GM12878 (cell line): ENCODE data around the gene RO60. TPM values are rescaled to one million over a fixed set of nuclear protein-coding genes. Genes with fewer than 3 reads are reported as not detected.

ENCODE experiments used
- ATAC-seq: fragments of 200-7000 bp; cut with Tn5 transposase; 3 replicates; pipeline ENCODE4 v1.9.1; 2020; ENCODE audit warnings: mild to moderate bottlenecking, moderate library complexity
- BruUV-seq: library from RNA; stranded (reverse); fragments of 400-500 nt; replicated peaks from 2 replicates; lab custom pipeline; 2021; lab: Mats Ljungman, UMichigan
- CTCF ChIA-PET: fragments of 300-600 bp; sonication (Branson Sonifier 250); formaldehyde crosslinking; extraction: SDS; loops from one replicate; lab custom pipeline; 2021; ENCODE audit warnings: inconsistent platforms; lab: Yijun Ruan, JAX
- POLR2A ChIA-PET: fragments of 350-600 bp; formaldehyde crosslinking; extraction: SDS; loops from one replicate; lab custom pipeline; 2021; ENCODE audit warnings: inconsistent platforms; lab: Charles Lee
- RAD21 ChIA-PET: fragments of 300-600 bp; sonication (Branson Sonifier 250); formaldehyde crosslinking; loops from one replicate; lab custom pipeline; 2023; ENCODE audit warnings: antibody characterized with exemption; ENCODE audit not compliant: unreplicated experiment; lab: Charles Lee
- SMC1A ChIA-PET: fragments of 300-600 bp; sonication (Branson Sonifier 250); formaldehyde crosslinking; loops from one replicate; lab custom pipeline; 2023; ENCODE audit not compliant: unreplicated experiment, uncharacterized antibody; lab: Charles Lee
- DNase-seq: peaks from one replicate; pipeline ENCODE4 v3.0.0-alpha.2; 2011; ENCODE audit warnings: low read depth, low spot score
- FAIRE-seq: peaks from 3 replicates; lab custom pipeline; 2011; peaks lifted over from hg19 to GRCh38; lab: Jason Lieb, UNC
- H2AFZ ChIP-seq: 2 replicates; pipeline ENCODE4 v1.6.0; 2011; ENCODE audit warnings: low read depth, low read length, control low read depth; ENCODE audit not compliant: control insufficient read depth
- H3K27ac ChIP-seq: 2 replicates; pipeline ENCODE4 v1.5.1; 2011; ENCODE audit warnings: control low read depth; ENCODE audit not compliant: control insufficient read depth, insufficient read depth
- H3K27me3 ChIP-seq, 2 experiments: replicated peaks in 1 of 2; 2 replicates each; pipeline versions ENCODE4 v1.6.0 to v1.6.1; 2011; ENCODE audit warnings: low read length in 1 of 2; ENCODE audit not compliant: control insufficient read depth in 2 of 2, insufficient read depth in 2 of 2
- H3K36me3 ChIP-seq, 2 experiments: 2 replicates each; pipeline ENCODE4 v1.5.1; 2011; ENCODE audit warnings: low read length in 1 of 2; ENCODE audit not compliant: control insufficient read depth in 2 of 2, insufficient read depth in 2 of 2
- H3K4me1 ChIP-seq: 2 replicates; pipeline ENCODE4 v1.6.1; 2011; ENCODE audit warnings: mild to moderate bottlenecking, low read length, moderate library complexity, mixed read lengths; ENCODE audit not compliant: control insufficient read depth, insufficient read depth
- H3K4me2 ChIP-seq: 2 replicates; pipeline ENCODE4 v1.6.0; 2011; ENCODE audit warnings: control low read depth; ENCODE audit not compliant: control insufficient read depth, insufficient read depth
- H3K4me3 ChIP-seq: fragments of 200-600 bp; sonication (generic); 2 replicates; pipeline ENCODE4 v1.5.1; 2016
- H3K79me2 ChIP-seq: 2 replicates; pipeline ENCODE4 v1.6.0; 2011; ENCODE audit warnings: low read length; ENCODE audit not compliant: control insufficient read depth, insufficient read depth
- H3K9ac ChIP-seq: 2 replicates; pipeline ENCODE4 v1.8.0; 2011; ENCODE audit warnings: low read length, control low read depth, mixed read lengths; ENCODE audit not compliant: control insufficient read depth, insufficient read depth
- H3K9me3 ChIP-seq: replicated peaks from 3 replicates; pipeline ENCODE4 v1.5.1; 2011; ENCODE audit warnings: mild to moderate bottlenecking, low read length; ENCODE audit not compliant: control insufficient read depth, insufficient read depth
- H4K20me1 ChIP-seq: 2 replicates; pipeline ENCODE4 v1.6.0; 2011; ENCODE audit not compliant: control insufficient read depth, insufficient read depth
- EED ChIP-seq: sonication (generic); IDR thresholded peaks from 2 replicates; pipeline ENCODE4 v1.6.1; 2016; ENCODE audit warnings: antibody characterized with exemption, low read depth
- IKZF2 ChIP-seq, 2 experiments: fragments of 450-650 bp; IDR thresholded peaks; 2 replicates each; pipeline ENCODE4 v1.6.1; 2017; ENCODE audit warnings: mild to moderate bottlenecking in 2 of 2, moderate library complexity in 2 of 2
- NBN ChIP-seq: fragments of 450-650 bp; IDR thresholded peaks from 2 replicates; pipeline ENCODE4 v1.6.1; 2016
- RAD21 ChIP-seq: IDR thresholded peaks from 2 replicates; pipeline ENCODE4 v1.6.1; 2011; ENCODE audit warnings: mild to moderate bottlenecking, low read depth, low read length, moderate library complexity; ENCODE audit not compliant: insufficient read depth
- SMC3 ChIP-seq: IDR thresholded peaks from 2 replicates; pipeline ENCODE4 v1.6.1; 2011; ENCODE audit warnings: low read length, improper control_type of control experiment, borderline replicate concordance
- TCF3 ChIP-seq: IDR thresholded peaks from 2 replicates; pipeline ENCODE4 v1.6.1; 2012; ENCODE audit warnings: low read depth, mild to moderate bottlenecking, low read length, borderline replicate concordance; ENCODE audit not compliant: insufficient read depth
- YY1 ChIP-seq: IDR thresholded peaks from 2 replicates; pipeline ENCODE4 v1.6.1; 2011; ENCODE audit warnings: low read depth, mild to moderate bottlenecking, low read length
- ZNF384 ChIP-seq: IDR thresholded peaks from 2 replicates; pipeline ENCODE4 v1.6.1; 2012; ENCODE audit warnings: low read depth, mild to moderate bottlenecking, low read length, improper control_type of control experiment, borderline replicate concordance
- WGBS: methylation state at CpG from one replicate; pipeline ENCODE4 v1.1.6; 2016; ENCODE audit warnings: low lambda C conversion rate; ENCODE audit not compliant: insufficient replicate concordance, insufficient coverage; ENCODE audit errors: missing lambda C conversion rate; 5-methylcytosine and 5-hydroxymethylcytosine counted together
- in situ Hi-C: fragments of 300-500 bp; cut with MboI; formaldehyde crosslinking; loops from 9 replicates; pipeline ENCODE4 v1.14.3; 2018; ENCODE audit warnings: mixed read lengths
- intact Hi-C: fragments of 100-400 bp; cut with micrococcal nuclease; formaldehyde crosslinking; loops from one replicate; pipeline ENCODE4 v1.14.2; 2022; ENCODE audit not compliant: unreplicated experiment
- polyA plus RNA-seq, 11 experiments: library from polyadenylated mRNA; depleted of rRNA in 4 of 11; unstranded in 6 of 11; stranded (reverse) in 5 of 11; fragments of >200 nt; fragmentation: Nextera tagmentation in 4 of 11; fragmentation: Illumina TruSeq in 1 of 11; extraction: Ambion mirVana in 4 of 11; extraction: Trizol in 1 of 11; gene quantifications; 1 replicate in 1 of 11; 2 replicates in 10 of 11; pipeline versions ENCODE4 v1.2.1 to v1.2.3, GENCODE V29; 2011 to 2016; ENCODE audit warnings: inconsistent platforms in 2 of 11, missing spikeins in 2 of 11, low read depth in 1 of 11
- total RNA-seq, 4 experiments: library from RNA; depleted of rRNA in 3 of 4; stranded (reverse); fragments of >200 nt in 3 of 4; fragmentation: Illumina TruSeq in 1 of 4; extraction: Trizol in 1 of 4; gene quantifications; 2 replicates each; pipeline versions ENCODE4 v1.2.1 to v1.2.3, GENCODE V29; 2013 to 2021
- TF ChIP-seq, protein P1 (sequence below): IDR thresholded peaks from 2 replicates; pipeline ENCODE4 v1.6.1; 2011; ENCODE audit warnings: borderline replicate concordance, low read depth, mild to moderate bottlenecking, moderate library complexity, low read length; ENCODE audit not compliant: insufficient read depth, poor library complexity, severe bottlenecking
- TF ChIP-seq, protein P2 (sequence below), 3 experiments: IDR thresholded peaks in 2 of 3; conservative IDR thresholded peaks in 1 of 3; 2 replicates each; pipeline ENCODE4 v1.5.1; 2011; ENCODE audit warnings: low read depth in 3 of 3, low read length in 3 of 3, mild to moderate bottlenecking in 3 of 3, control low read depth in 2 of 3, moderate library complexity in 2 of 3, inconsistent platforms in 1 of 3, mixed read lengths in 1 of 3; ENCODE audit not compliant: control insufficient read depth in 2 of 3, insufficient read depth in 1 of 3; ENCODE audit errors: extremely low read depth in 1 of 3
- TF ChIP-seq, protein P3 (sequence below): fragments of 450-650 bp; IDR thresholded peaks from 2 replicates; pipeline ENCODE4 v1.6.1; 2016; ENCODE audit warnings: mild to moderate bottlenecking, moderate library complexity, borderline replicate concordance
- TF ChIP-seq, protein P4 (sequence below): IDR thresholded peaks from 2 replicates; pipeline ENCODE4 v1.6.1; 2012; ENCODE audit warnings: low read length, inconsistent platforms

RO60 gene
- total and polyA plus RNA-seq, 10 of the 15 experiments (the other 5 are each of a cell fraction or from before 2014, with no cell fraction given) = 21.1 to 143 (median 83.1) TPM

DNA sequence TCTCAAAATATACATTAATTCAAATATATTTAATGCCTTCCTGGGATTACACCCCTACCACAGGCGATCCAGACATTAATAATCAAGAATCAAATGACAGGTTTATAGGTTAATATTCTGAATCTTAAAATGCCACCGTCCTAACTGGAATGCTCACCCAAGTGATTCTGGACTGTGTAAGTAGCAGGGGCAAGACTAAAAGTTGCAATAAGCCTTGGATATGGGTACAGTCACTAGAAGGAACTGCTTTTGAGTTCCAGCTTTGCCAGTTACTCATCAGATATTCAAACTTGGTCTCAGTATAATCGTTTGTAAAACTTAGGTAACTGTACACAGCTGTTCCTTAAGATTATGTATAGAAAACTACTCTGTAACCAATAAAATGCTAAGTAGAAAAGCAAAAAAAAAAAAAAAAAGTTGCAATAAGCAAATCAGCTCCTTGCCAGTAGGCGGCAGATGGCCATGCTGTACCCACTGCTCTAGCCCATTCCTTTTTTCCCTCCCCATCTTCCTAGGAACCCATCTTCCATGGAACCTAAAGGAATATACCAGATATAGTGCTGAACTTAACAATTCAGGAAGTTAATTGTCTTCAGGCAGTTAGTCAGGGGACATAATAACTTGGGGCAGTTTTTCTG is 10.5 kb downstream of the RO60 start:
- Histone ChIP-seq H3K36me3 (peaks cover 0 to 13% of the 10 kb centered on the region in 2 experiments; a peak in 2 of 4 replicates), H3K27ac (peak overlapping the region; percentile 62), H3K9ac (no peak overlapping the region), H3K9me3 (peaks cover 2% of the 10 kb centered on the region; the same call in 1 of the 3 replicates), H3K4me1 (peaks cover 26% of the 10 kb centered on the region), H3K4me2 (peak overlapping the region; percentile 69; the same call in 1 of the 2 replicates), H3K27me3 (no peaks in the 10 kb centered on the region), H3K4me3 (0 out of 2 replicates have a peak overlapping the region, but pooled peaks have one; percentile 11), H2AFZ (no peak overlapping the region; the same call in 1 of the 2 replicates), H3K79me2 (peaks cover 71% of the 10 kb centered on the region), H4K20me1 (no peaks in the 10 kb centered on the region)
- POLR2A ChIA-PET = interaction anchor here (0.6 to 2.5 kb wide), 5 partner anchors 11 to 34 kb away, joined by 3 to 14 read pairs (median 4); partner anchors contain the start of genes RO60 and UCHL5
- DNase-seq = no peak
- SMC1A ChIA-PET = interaction anchor here (0.6 to 2.4 kb wide), 9 partner anchors 10 to 53 kb away, joined by 3 to 12 read pairs (median 4); partner anchors contain the start of genes RO60 and UCHL5
- in situ Hi-C loops (no loop called here), intact Hi-C loops (no loop called here)
- RAD21 ChIA-PET = interaction anchor here (0.6 to 2.6 kb wide), 10 partner anchors 11 to 474 kb away, joined by 3 to 17 read pairs (median 4); partner anchors contain the start of genes CDC73, GLRX2, RO60 and UCHL5
- 75% methylated on average over 4 of the region's 4 CpGs for WGBS
- BruUV-seq = no TSS peak
- CTCF ChIA-PET = interaction anchor here (0.6 to 2.5 kb wide), 19 partner anchors 9 to 595 kb away, joined by 3 to 18 read pairs (median 4); partner anchors contain the start of genes RO60 and UCHL5
- ATAC-seq = peak; percentile 35
- no peak for FAIRE-seq
- peak; percentile 92 for TF ChIP-seq ZNF384
- 0 out of 2 replicates have a peak, but pooled peaks have one; percentile 25 for TF ChIP-seq YY1
- TF ChIP-seq EED = peak; percentile 46; the same call in 1 of the 2 replicates
- TF ChIP-seq, protein P1, sequence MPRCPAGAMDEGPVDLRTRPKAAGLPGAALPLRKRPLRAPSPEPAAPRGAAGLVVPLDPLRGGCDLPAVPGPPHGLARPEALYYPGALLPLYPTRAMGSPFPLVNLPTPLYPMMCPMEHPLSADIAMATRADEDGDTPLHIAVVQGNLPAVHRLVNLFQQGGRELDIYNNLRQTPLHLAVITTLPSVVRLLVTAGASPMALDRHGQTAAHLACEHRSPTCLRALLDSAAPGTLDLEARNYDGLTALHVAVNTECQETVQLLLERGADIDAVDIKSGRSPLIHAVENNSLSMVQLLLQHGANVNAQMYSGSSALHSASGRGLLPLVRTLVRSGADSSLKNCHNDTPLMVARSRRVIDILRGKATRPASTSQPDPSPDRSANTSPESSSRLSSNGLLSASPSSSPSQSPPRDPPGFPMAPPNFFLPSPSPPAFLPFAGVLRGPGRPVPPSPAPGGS = no peak
- TF ChIP-seq SMC3 = peak; percentile 12; the same call in 1 of the 2 replicates
- TF ChIP-seq TCF3 = no peak
- TF ChIP-seq, protein P2, sequence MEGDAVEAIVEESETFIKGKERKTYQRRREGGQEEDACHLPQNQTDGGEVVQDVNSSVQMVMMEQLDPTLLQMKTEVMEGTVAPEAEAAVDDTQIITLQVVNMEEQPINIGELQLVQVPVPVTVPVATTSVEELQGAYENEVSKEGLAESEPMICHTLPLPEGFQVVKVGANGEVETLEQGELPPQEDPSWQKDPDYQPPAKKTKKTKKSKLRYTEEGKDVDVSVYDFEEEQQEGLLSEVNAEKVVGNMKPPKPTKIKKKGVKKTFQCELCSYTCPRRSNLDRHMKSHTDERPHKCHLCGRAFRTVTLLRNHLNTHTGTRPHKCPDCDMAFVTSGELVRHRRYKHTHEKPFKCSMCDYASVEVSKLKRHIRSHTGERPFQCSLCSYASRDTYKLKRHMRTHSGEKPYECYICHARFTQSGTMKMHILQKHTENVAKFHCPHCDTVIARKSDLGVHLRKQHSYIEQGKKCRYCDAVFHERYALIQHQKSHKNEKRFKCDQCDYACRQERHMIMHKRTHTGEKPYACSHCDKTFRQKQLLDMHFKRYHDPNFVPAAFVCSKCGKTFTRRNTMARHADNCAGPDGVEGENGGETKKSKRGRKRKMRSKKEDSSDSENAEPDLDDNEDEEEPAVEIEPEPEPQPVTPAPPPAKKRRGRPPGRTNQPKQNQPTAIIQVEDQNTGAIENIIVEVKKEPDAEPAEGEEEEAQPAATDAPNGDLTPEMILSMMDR (IDR thresholded peaks at IDR 0.05 in 2 of 3, conservative IDR thresholded peaks at IDR 0.05 in 1 of 3; ENCODE audit: control insufficient read depth in 2 of 3, extremely low read depth in 1 of 3, insufficient read depth in 1 of 3, low read depth in 3 of 3, low read length in 3 of 3) = peak; percentile 45 to 66 (median 55)
- TF ChIP-seq, protein P3, sequence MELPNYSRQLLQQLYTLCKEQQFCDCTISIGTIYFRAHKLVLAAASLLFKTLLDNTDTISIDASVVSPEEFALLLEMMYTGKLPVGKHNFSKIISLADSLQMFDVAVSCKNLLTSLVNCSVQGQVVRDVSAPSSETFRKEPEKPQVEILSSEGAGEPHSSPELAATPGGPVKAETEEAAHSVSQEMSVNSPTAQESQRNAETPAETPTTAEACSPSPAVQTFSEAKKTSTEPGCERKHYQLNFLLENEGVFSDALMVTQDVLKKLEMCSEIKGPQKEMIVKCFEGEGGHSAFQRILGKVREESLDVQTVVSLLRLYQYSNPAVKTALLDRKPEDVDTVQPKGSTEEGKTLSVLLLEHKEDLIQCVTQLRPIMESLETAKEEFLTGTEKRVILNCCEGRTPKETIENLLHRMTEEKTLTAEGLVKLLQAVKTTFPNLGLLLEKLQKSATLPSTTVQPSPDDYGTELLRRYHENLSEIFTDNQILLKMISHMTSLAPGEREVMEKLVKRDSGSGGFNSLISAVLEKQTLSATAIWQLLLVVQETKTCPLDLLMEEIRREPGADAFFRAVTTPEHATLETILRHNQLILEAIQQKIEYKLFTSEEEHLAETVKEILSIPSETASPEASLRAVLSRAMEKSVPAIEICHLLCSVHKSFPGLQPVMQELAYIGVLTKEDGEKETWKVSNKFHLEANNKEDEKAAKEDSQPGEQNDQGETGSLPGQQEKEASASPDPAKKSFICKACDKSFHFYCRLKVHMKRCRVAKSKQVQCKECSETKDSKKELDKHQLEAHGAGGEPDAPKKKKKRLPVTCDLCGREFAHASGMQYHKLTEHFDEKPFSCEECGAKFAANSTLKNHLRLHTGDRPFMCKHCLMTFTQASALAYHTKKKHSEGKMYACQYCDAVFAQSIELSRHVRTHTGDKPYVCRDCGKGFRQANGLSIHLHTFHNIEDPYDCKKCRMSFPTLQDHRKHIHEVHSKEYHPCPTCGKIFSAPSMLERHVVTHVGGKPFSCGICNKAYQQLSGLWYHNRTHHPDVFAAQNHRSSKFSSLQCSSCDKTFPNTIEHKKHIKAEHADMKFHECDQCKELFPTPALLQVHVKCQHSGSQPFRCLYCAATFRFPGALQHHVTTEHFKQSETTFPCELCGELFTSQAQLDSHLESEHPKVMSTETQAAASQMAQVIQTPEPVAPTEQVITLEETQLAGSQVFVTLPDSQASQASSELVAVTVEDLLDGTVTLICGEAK = peak; percentile 63; the same call in 1 of the 2 replicates
- TF ChIP-seq IKZF2 (IDR thresholded peaks at IDR 0.05) = peak; percentile 35 to 51
- no peak for TF ChIP-seq NBN
- TF ChIP-seq, protein P4, sequence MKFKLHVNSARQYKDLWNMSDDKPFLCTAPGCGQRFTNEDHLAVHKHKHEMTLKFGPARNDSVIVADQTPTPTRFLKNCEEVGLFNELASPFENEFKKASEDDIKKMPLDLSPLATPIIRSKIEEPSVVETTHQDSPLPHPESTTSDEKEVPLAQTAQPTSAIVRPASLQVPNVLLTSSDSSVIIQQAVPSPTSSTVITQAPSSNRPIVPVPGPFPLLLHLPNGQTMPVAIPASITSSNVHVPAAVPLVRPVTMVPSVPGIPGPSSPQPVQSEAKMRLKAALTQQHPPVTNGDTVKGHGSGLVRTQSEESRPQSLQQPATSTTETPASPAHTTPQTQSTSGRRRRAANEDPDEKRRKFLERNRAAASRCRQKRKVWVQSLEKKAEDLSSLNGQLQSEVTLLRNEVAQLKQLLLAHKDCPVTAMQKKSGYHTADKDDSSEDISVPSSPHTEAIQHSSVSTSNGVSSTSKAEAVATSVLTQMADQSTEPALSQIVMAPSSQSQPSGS = peak; percentile 18; the same call in 1 of the 2 replicates
- TF ChIP-seq RAD21 = 0 out of 2 replicates have a peak, but pooled peaks have one; percentile 32
